Trophoblast cell (in vitro differentiated cells and primary cell): ENCODE results near the gene PRM2.

ENCODE experiments used
- DNase-seq, 2 donors: peaks; one replicate each; pipeline ENCODE4 v3.0.0-alpha.2; 2016
- H2AFZ ChIP-seq: 2 replicates; pipeline ENCODE4 v1.6.1; 2013; ENCODE audit warnings: low read length, moderate library complexity, mild to moderate bottlenecking; ENCODE audit not compliant: insufficient read depth, poor library complexity
- H2AK5ac ChIP-seq: 2 replicates; pipeline ENCODE4 v1.6.1; 2013; ENCODE audit warnings: mild to moderate bottlenecking, low read length
- H2BK120ac ChIP-seq: 2 replicates; pipeline ENCODE4 v1.6.1; 2013; ENCODE audit warnings: low read length, mild to moderate bottlenecking, moderate library complexity; ENCODE audit not compliant: insufficient read depth, poor library complexity
- H2BK12ac ChIP-seq: 2 replicates; pipeline ENCODE4 v1.6.1; 2013; ENCODE audit warnings: mild to moderate bottlenecking, low read length, moderate library complexity
- H2BK5ac ChIP-seq: 2 replicates; pipeline ENCODE4 v1.6.1; 2013; ENCODE audit warnings: low read length, low read depth, moderate library complexity, mild to moderate bottlenecking; ENCODE audit not compliant: poor library complexity
- H3K14ac ChIP-seq: 2 replicates; pipeline ENCODE4 v1.6.1; 2013; ENCODE audit warnings: mild to moderate bottlenecking, low read length
- H3K18ac ChIP-seq: 2 replicates; pipeline ENCODE4 v1.6.1; 2013; ENCODE audit warnings: mild to moderate bottlenecking, low read length
- H3K23ac ChIP-seq: 2 replicates; pipeline ENCODE4 v1.6.1; 2013; ENCODE audit warnings: low read length
- H3K27ac ChIP-seq: 2 replicates; pipeline ENCODE4 v1.5.1; 2013; ENCODE audit warnings: low read depth, mild to moderate bottlenecking, inconsistent platforms, low read length, moderate library complexity
- H3K27me3 ChIP-seq: 2 replicates; pipeline ENCODE4 v1.6.1; 2013; ENCODE audit warnings: inconsistent platforms, mild to moderate bottlenecking, low read length, moderate library complexity; ENCODE audit not compliant: insufficient read depth
- H3K36me3 ChIP-seq, 2 experiments: 1 replicate in 1 of 2; 2 replicates in 1 of 2; pipeline ENCODE4 v1.6.1; 2013; ENCODE audit warnings: low read length in 2 of 2, mild to moderate bottlenecking in 2 of 2, moderate library complexity in 1 of 2; ENCODE audit not compliant: insufficient read depth in 2 of 2, control insufficient read depth in 1 of 2
- H3K4ac ChIP-seq: 2 replicates; pipeline ENCODE4 v1.6.1; 2013; ENCODE audit warnings: low read depth, mild to moderate bottlenecking, low read length, moderate library complexity
- H3K4me1 ChIP-seq, 2 experiments: 1 replicate in 1 of 2; 2 replicates in 1 of 2; pipeline ENCODE4 v1.6.1; 2013; ENCODE audit warnings: low read length in 2 of 2, mild to moderate bottlenecking in 2 of 2, moderate library complexity in 1 of 2; ENCODE audit not compliant: insufficient read depth in 2 of 2, control insufficient read depth in 1 of 2
- H3K4me2 ChIP-seq: 2 replicates; pipeline ENCODE4 v1.6.1; 2013; ENCODE audit warnings: inconsistent platforms, mild to moderate bottlenecking, low read length, moderate library complexity
- H3K4me3 ChIP-seq: 2 replicates; pipeline ENCODE4 v1.5.1; 2013; ENCODE audit warnings: mild to moderate bottlenecking, low read depth, low read length, inconsistent platforms
- H3K79me1 ChIP-seq: one replicate; pipeline ENCODE4 v1.6.1; 2013; ENCODE audit warnings: low read length
- H3K79me2 ChIP-seq: 2 replicates; pipeline ENCODE4 v1.6.1; 2013; ENCODE audit warnings: low read length, mild to moderate bottlenecking; ENCODE audit not compliant: control insufficient read depth, insufficient read depth, poor library complexity
- H3K9ac ChIP-seq: 2 replicates; pipeline ENCODE4 v1.6.1; 2013; ENCODE audit warnings: mild to moderate bottlenecking, low read length
- H3K9me3 ChIP-seq: 2 replicates; pipeline ENCODE4 v1.6.1; 2013; ENCODE audit warnings: low read depth, mild to moderate bottlenecking, control low read depth, inconsistent platforms, low read length; ENCODE audit not compliant: insufficient read depth
- H4K12ac ChIP-seq: 2 replicates; pipeline ENCODE4 v1.6.1; 2013; ENCODE audit warnings: low read depth, mild to moderate bottlenecking, low read length, moderate library complexity
- H4K8ac ChIP-seq: 2 replicates; pipeline ENCODE4 v1.6.1; 2013; ENCODE audit warnings: low read depth, mild to moderate bottlenecking, low read length, moderate library complexity
- H4K91ac ChIP-seq: one replicate; pipeline ENCODE4 v1.6.1; 2013; ENCODE audit warnings: low read depth, mild to moderate bottlenecking, low read length, moderate library complexity
- WGBS: extraction: QIAGEN DNeasy Blood & Tissue Kit; methylation state at CpG from one replicate; pipeline ENCODE4 v1.1.7; 2013; ENCODE audit warnings: missing lambda C conversion rate; ENCODE audit not compliant: insufficient read length, insufficient coverage; ENCODE audit errors: extremely low coverage; 5-methylcytosine and 5-hydroxymethylcytosine counted together

Gene PRM2

GRCh38 chr16:11303405-11304138 lies 27.3 kb upstream of the PRM2 start:
- Histone ChIP-seq H4K12ac (no peak overlapping the region), H3K23ac (no peak overlapping the region), H3K18ac (no peak overlapping the region), H2BK12ac (peak overlapping the region; percentile 1), H3K36me3 (no peaks in the 10 kb centered on the region), H3K27ac (no peak overlapping the region), H3K14ac (no peak overlapping the region), H3K4me3 (no peak overlapping the region), H2AFZ (no peak overlapping the region), H3K4me1 (peaks cover 8 to 9% of the 10 kb centered on the region in 2 experiments), H3K79me2 (no peaks in the 10 kb centered on the region), H2BK5ac (no peak overlapping the region), H2BK120ac (peak overlapping the region; percentile 0), H4K91ac (peak overlapping the region; percentile 31), H2AK5ac (no peak overlapping the region), H3K9ac (no peak overlapping the region), H3K9me3 (no peaks in the 10 kb centered on the region), H3K4me2 (no peak overlapping the region), H4K8ac (peak overlapping the region; percentile 21), H3K4ac (no peak overlapping the region), H3K27me3 (no peaks in the 10 kb centered on the region), H3K79me1 (peaks cover 4% of the 10 kb centered on the region)
- WGBS, result no CpG with 5 or more reads among the region's 18 CpGs
- DNase-seq, result peak; percentile 85 to 96

GRCh38 chr16:11302977-11303376 lies 26.7 kb upstream of the PRM2 start:
- H3K79me1 ChIP-seq, result peaks cover 4% of the 10 kb centered on the region
- no peaks in the 10 kb centered on the region for H3K27me3 ChIP-seq
- H3K18ac ChIP-seq, result no peak overlapping the region
- H2BK5ac ChIP-seq, result no peak overlapping the region
- WGBS, result no CpG with 5 or more reads among the region's 4 CpGs
- H3K9me3 ChIP-seq, result no peaks in the 10 kb centered on the region
- peak overlapping the region; percentile 7 for H3K4me2 ChIP-seq
- no peaks in the 10 kb centered on the region for H3K36me3 ChIP-seq
- H3K4me1 ChIP-seq, result peaks cover 8 to 9% of the 10 kb centered on the region in 2 experiments
- no peak overlapping the region for H2AFZ ChIP-seq
- H4K8ac ChIP-seq, result no peak overlapping the region
- no peak overlapping the region for H2BK12ac ChIP-seq
- H2BK120ac ChIP-seq, result no peak overlapping the region
- no peak overlapping the region for H2AK5ac ChIP-seq
- no peak overlapping the region for H3K14ac ChIP-seq
- no peak overlapping the region for H3K4me3 ChIP-seq
- H4K12ac ChIP-seq, result no peak overlapping the region
- no peak overlapping the region for H4K91ac ChIP-seq
- no peaks in the 10 kb centered on the region for H3K79me2 ChIP-seq
- no peak overlapping the region for H3K9ac ChIP-seq
- no peak for DNase-seq
- no peak overlapping the region for H3K4ac ChIP-seq
- no peak overlapping the region for H3K27ac ChIP-seq
- H3K23ac ChIP-seq, result no peak overlapping the region

- H3K9me3 ChIP-seq, result no peaks in the 10 kb centered on the region
- H3K23ac ChIP-seq, result no peak overlapping the region
- no peak overlapping the region for H4K8ac ChIP-seq
- no peak overlapping the region for H2BK5ac ChIP-seq
- H3K9ac ChIP-seq, result no peak overlapping the region
- H3K36me3 ChIP-seq, result no peaks in the 10 kb centered on the region
- peak overlapping the region; percentile 65 for H2BK12ac ChIP-seq
- H3K27me3 ChIP-seq, result no peaks in the 10 kb centered on the region
- H3K4me1 ChIP-seq, result peaks cover 9 to 17% of the 10 kb centered on the region in 2 experiments
- H3K27ac ChIP-seq, result no peak overlapping the region
- no CpG with 5 or more reads among the region's 4 CpGs for WGBS
- peak overlapping the region; percentile 36 for H2AK5ac ChIP-seq
- H2BK120ac ChIP-seq, result peak overlapping the region; percentile 45
- no peak overlapping the region for H3K18ac ChIP-seq
- no peak overlapping the region for H2AFZ ChIP-seq
- no peak overlapping the region for H3K4ac ChIP-seq
- H3K14ac ChIP-seq, result no peak overlapping the region
- no peaks in the 10 kb centered on the region for H3K79me2 ChIP-seq
- DNase-seq, result no peak
- H4K12ac ChIP-seq, result no peak overlapping the region
- no peak overlapping the region for H3K4me3 ChIP-seq
- peaks cover 4% of the 10 kb centered on the region for H3K79me1 ChIP-seq
- no peak overlapping the region for H3K4me2 ChIP-seq
- H4K91ac ChIP-seq, result peak overlapping the region; percentile 39
These were observed 25.6 kb upstream of the PRM2 start for GRCh38 chr16:11301645-11302501.

- Histone ChIP-seq H2AK5ac (no peak overlapping the region), H4K91ac (no peak overlapping the region), H3K18ac (no peak overlapping the region), H3K9me3 (no peaks in the 10 kb centered on the region), H3K4me2 (no peak overlapping the region), H3K9ac (no peak overlapping the region), H4K8ac (no peak overlapping the region), H3K79me1 (peaks cover 6% of the 10 kb centered on the region), H2AFZ (no peak overlapping the region), H3K4ac (no peak overlapping the region), H3K4me1 (peaks cover 9 to 25% of the 10 kb centered on the region in 2 experiments), H2BK120ac (no peak overlapping the region), H3K27ac (no peak overlapping the region), H4K12ac (no peak overlapping the region), H3K14ac (no peak overlapping the region), H2BK12ac (peak overlapping the region; percentile 8), H3K23ac (no peak overlapping the region), H3K4me3 (no peak overlapping the region), H3K79me2 (no peaks in the 10 kb centered on the region), H2BK5ac (no peak overlapping the region), H3K36me3 (no peaks in the 10 kb centered on the region), H3K27me3 (no peaks in the 10 kb centered on the region)
- WGBS, result no CpG with 5 or more reads among the region's 7 CpGs
- no peak for DNase-seq
These were observed 24.2 kb upstream of the PRM2 start for GRCh38 chr16:11300560-11300892.
